OCI-LY7 (cell line): ENCODE measurements around the gene MYOCD.

ENCODE experiments used
- CTCF ChIP-seq: fragments of 200-600 bp; sonication (generic); conservative IDR thresholded peaks from 2 replicates; pipeline ENCODE4 v1.5.1; 2014; ENCODE audit warnings: mild to moderate bottlenecking, antibody characterized with exemption, low read length, moderate library complexity, mixed read lengths
- EZH2phosphoT487 ChIP-seq: fragments of 200-600 bp; sonication (generic); IDR thresholded peaks from 2 replicates; pipeline ENCODE4 v1.6.1; 2018; ENCODE audit warnings: low read depth, borderline replicate concordance, mild to moderate bottlenecking, mixed run types, antibody characterized with exemption, low read length, moderate library complexity, mixed read lengths

GRCh38 chr17:12693640-12694039 lies 27.9 kb downstream of the MYOCD start:
- TF ChIP-seq CTCF, result no peak
- TF ChIP-seq EZH2phosphoT487, result no peak
